MM.1S (cell line): ENCODE data around the gene HSPB1.

ENCODE experiments used
- CTCF ChIP-seq: fragments of 300-600 bp; sonication (generic); IDR thresholded peaks from 2 replicates; pipeline ENCODE4 v1.5.1; 2016; ENCODE audit warnings: antibody characterized with exemption, low read length, mixed read lengths
- EZH2 ChIP-seq: fragments of 300-600 bp; sonication (generic); optimal IDR thresholded peaks from 2 replicates; pipeline ENCODE3; 2017; ENCODE audit warnings: low read depth, mild to moderate bottlenecking, antibody characterized with exemption, low read length, mixed read lengths

GRCh38 chr7:76254781-76255180, 47.7 kb upstream of the HSPB1 start:
- no peak for TF ChIP-seq EZH2
- no peak for TF ChIP-seq CTCF
